ENCODE data around the gene FAM114A1. TPM values are rescaled to one million over a fixed set of nuclear protein-coding genes. Genes with fewer than 3 reads are reported as not detected.

The FAM114A1 gene
- total and polyA plus RNA-seq, 2 of the 8 experiments (the other 6 are each of a cell fraction or from before 2014, with no cell fraction given) = 9.5 to 12.0 TPM

GRCh38 chr4:38943343-38943742, 75.7 kb downstream of the FAM114A1 start:
- H3K4me3 ChIP-seq (ENCODE audit: extremely low read depth in 1 of 4, insufficient read depth in 2 of 4, low read depth in 3 of 4, low read length in 4 of 4) = no peak overlapping the region
- H3K4me1 ChIP-seq (replicated peaks in 1 of 4; ENCODE audit: control insufficient read depth in 3 of 4, insufficient read depth in 4 of 4, low read length in 3 of 4) = no peaks in the 10 kb centered on the region
- H3K9ac ChIP-seq (replicated peaks in 1 of 4; ENCODE audit: extremely low read depth in 1 of 4, low read depth in 3 of 4, low read length in 3 of 4) = no peak overlapping the region
- FAIRE-seq (no peak), DNase-seq (ENCODE audit: low read depth in 1 of 2, low spot score in 2 of 2) (no peak)
- H3K14ac ChIP-seq (ENCODE audit: insufficient read length) = no peak overlapping the region
- no peak overlapping the region for H3K4ac ChIP-seq (replicated peaks; ENCODE audit: insufficient read length, low read depth, low read length)
- H3K27me3 ChIP-seq (replicated peaks in 1 of 4; ENCODE audit: control insufficient read depth in 3 of 4, extremely low read depth in 1 of 4, insufficient read depth in 3 of 4, low read length in 3 of 4) = no peaks in the 10 kb centered on the region
- no peak overlapping the region for H2BK20ac ChIP-seq (ENCODE audit: low read length)
- H2BK15ac ChIP-seq (ENCODE audit: low read length) = no peak overlapping the region
- H4K91ac ChIP-seq (replicated peaks; ENCODE audit: insufficient read length, low read length) = no peak overlapping the region
- H3K79me1 ChIP-seq (ENCODE audit: low read depth, low read length) = no peaks in the 10 kb centered on the region
- H2AFZ ChIP-seq (ENCODE audit: low read length) = no peak overlapping the region
- no peak overlapping the region for H3K23ac ChIP-seq (ENCODE audit: insufficient read length)
- no peaks in the 10 kb centered on the region for H4K20me1 ChIP-seq (replicated peaks in 1 of 2; ENCODE audit: control insufficient read depth in 1 of 2, insufficient read depth in 2 of 2, low read length in 2 of 2)
- H2BK5ac ChIP-seq (ENCODE audit: low read depth, low read length) = no peak overlapping the region
- H4K8ac ChIP-seq (ENCODE audit: extremely low read depth, insufficient read depth, low read length) = no peak overlapping the region; the same call in 1 of the 2 replicates
- no peak overlapping the region for H3K4me2 ChIP-seq (ENCODE audit: insufficient read depth in 1 of 2, low read depth in 2 of 2, low read length in 2 of 2)
- no peak overlapping the region for H3K18ac ChIP-seq (ENCODE audit: extremely low read depth, low read length)
- H3K36me3 ChIP-seq (ENCODE audit: control insufficient read depth in 2 of 4, insufficient read depth in 4 of 4, low read length in 3 of 4) = no peaks in the 10 kb centered on the region
- no peak overlapping the region for H4K5ac ChIP-seq (ENCODE audit: insufficient read length, low read depth, low read length)
- H3K27ac ChIP-seq (ENCODE audit: low read depth, low read length) = no peak overlapping the region
- H2AK5ac ChIP-seq (ENCODE audit: low read depth, low read length) = no peak overlapping the region
- H3K9me3 ChIP-seq (ENCODE audit: insufficient read depth in 2 of 2, low read depth in 1 of 2, low read length in 1 of 2) = no peaks in the 10 kb centered on the region
- no peak overlapping the region for H3K56ac ChIP-seq (replicated peaks; ENCODE audit: insufficient read length, low read depth, low read length)
- H3K23me2 ChIP-seq (ENCODE audit: low read depth, low read length) = no peaks in the 10 kb centered on the region
- H2BK120ac ChIP-seq (replicated peaks; ENCODE audit: low read depth, low read length) = no peak overlapping the region
- H3K79me2 ChIP-seq (ENCODE audit: control insufficient read depth in 1 of 2, insufficient read depth in 2 of 2, low read length in 2 of 2) = no peaks in the 10 kb centered on the region
- ChIA-PET CTCF (ENCODE audit: partially characterized antibody) (no interaction called here), POLR2A (ENCODE audit: partially characterized antibody) (no interaction called here)
- H2BK12ac ChIP-seq (ENCODE audit: low read depth, low read length) = no peak overlapping the region
- WGBS, 2 experiments (ENCODE audit: extremely low coverage in 1 of 2, insufficient coverage in 1 of 2, insufficient read length in 1 of 2, insufficient replicate concordance in 2 of 2, low coverage in 1 of 2, low lambda C conversion rate in 2 of 2, missing lambda C conversion rate in 1 of 2) = 90% methylated on average over 4 of the region's 4 CpGs; no CpG with 5 or more reads in 1 of the 2 experiments
- TF ChIP-seq SUZ12 (IDR thresholded peaks at IDR 0.05; ENCODE audit: low read length) = no peak
- TF ChIP-seq SAP30 (IDR thresholded peaks at IDR 0.05; ENCODE audit: insufficient read depth, insufficient replicate concordance, low read length) = no peak
- TF ChIP-seq RAD21 (IDR thresholded peaks at IDR 0.05 in 1 of 2, conservative IDR thresholded peaks at IDR 0.05 in 1 of 2; ENCODE audit: low read depth in 2 of 2, low read length in 2 of 2) = no peak
- TF ChIP-seq TCF12 (IDR thresholded peaks at IDR 0.05; ENCODE audit: low read depth, low read length) = no peak
- TF ChIP-seq JUN (IDR thresholded peaks at IDR 0.05; ENCODE audit: low read depth, low read length) = no peak

All from H1 (cell line).